Osteoblast (primary cell): Measurements from ENCODE around the gene CPED1. TPM values are rescaled to one million over a fixed set of nuclear protein-coding genes. Genes with fewer than 3 reads are reported as not detected.
"Not testable (repeated sequence)": the region's sequence is repeated elsewhere in the genome, so short reads cannot be mapped to it uniquely, and the experiment has no call there.

ENCODE experiments used
- DNase-seq: peaks from one replicate; pipeline ENCODE4 v3.0.0; 2011; ENCODE audit warnings: low spot score, mixed read lengths; ENCODE audit not compliant: insufficient read length; ENCODE audit errors: missing footprints
- H2AFZ ChIP-seq: 2 replicates; pipeline ENCODE4 v1.6.0; 2011; ENCODE audit warnings: mild to moderate bottlenecking, low read length
- H3K27ac ChIP-seq: 2 replicates; pipeline ENCODE4 v1.5.1; 2011; ENCODE audit warnings: mild to moderate bottlenecking, low read depth, low read length, moderate library complexity
- H3K27me3 ChIP-seq: 2 replicates; pipeline ENCODE4 v1.6.0; 2012; ENCODE audit warnings: mild to moderate bottlenecking, control low read depth, inconsistent platforms, low read length, moderate library complexity; ENCODE audit not compliant: insufficient read depth
- H3K36me3 ChIP-seq: 2 replicates; pipeline ENCODE4 v1.5.1; 2011; ENCODE audit warnings: mild to moderate bottlenecking, low read length, control low read depth, moderate library complexity; ENCODE audit not compliant: insufficient read depth
- H3K4me1 ChIP-seq: 2 replicates; pipeline ENCODE4 v1.5.1; 2011; ENCODE audit warnings: mild to moderate bottlenecking, low read length, control low read depth, moderate library complexity; ENCODE audit not compliant: insufficient read depth
- H3K4me2 ChIP-seq: 2 replicates; pipeline ENCODE4 v1.6.0; 2011; ENCODE audit warnings: mild to moderate bottlenecking, low read length; ENCODE audit not compliant: insufficient read depth
- H3K4me3 ChIP-seq: fragments of 200-600 bp; sonication (generic); 3 replicates; pipeline ENCODE4 v1.5.1; 2012; ENCODE audit warnings: mild to moderate bottlenecking, low read length, inconsistent platforms; ENCODE audit not compliant: insufficient read depth
- H3K79me2 ChIP-seq: 2 replicates; pipeline ENCODE4 v1.6.0; 2012; ENCODE audit warnings: mild to moderate bottlenecking, low read length, control low read depth, inconsistent platforms; ENCODE audit not compliant: insufficient read depth
- H3K9me3 ChIP-seq: 2 replicates; pipeline ENCODE4 v1.5.1; 2011; ENCODE audit warnings: low read depth, low read length, control low read depth
- H4K20me1 ChIP-seq: 2 replicates; pipeline ENCODE4 v1.6.0; 2012; ENCODE audit warnings: mild to moderate bottlenecking, low read length, control low read depth; ENCODE audit not compliant: insufficient read depth
- total RNA-seq: library from RNA; depleted of rRNA; stranded (reverse); fragments of >200 nt; gene quantifications from 2 replicates; pipeline ENCODE4 v1.2.3, GENCODE V29; 2012
- TF ChIP-seq, protein P1 (sequence below): IDR thresholded peaks from 2 replicates; pipeline ENCODE4 v1.5.1; 2011; ENCODE audit warnings: mild to moderate bottlenecking, low read depth, low read length, moderate library complexity; ENCODE audit errors: extremely low read depth

CPED1 gene
- total RNA-seq, 1 donor = 30.8 TPM

GRCh38 chr7:121285066-121285667 is 296.7 kb downstream of the CPED1 start:
- H3K4me1 ChIP-seq = peaks cover 25% of the 10 kb centered on the region
- no peak overlapping the region for H2AFZ ChIP-seq
- no peaks in the 10 kb centered on the region for H4K20me1 ChIP-seq
- no peaks in the 10 kb centered on the region for H3K9me3 ChIP-seq
- TF ChIP-seq, protein P1, sequence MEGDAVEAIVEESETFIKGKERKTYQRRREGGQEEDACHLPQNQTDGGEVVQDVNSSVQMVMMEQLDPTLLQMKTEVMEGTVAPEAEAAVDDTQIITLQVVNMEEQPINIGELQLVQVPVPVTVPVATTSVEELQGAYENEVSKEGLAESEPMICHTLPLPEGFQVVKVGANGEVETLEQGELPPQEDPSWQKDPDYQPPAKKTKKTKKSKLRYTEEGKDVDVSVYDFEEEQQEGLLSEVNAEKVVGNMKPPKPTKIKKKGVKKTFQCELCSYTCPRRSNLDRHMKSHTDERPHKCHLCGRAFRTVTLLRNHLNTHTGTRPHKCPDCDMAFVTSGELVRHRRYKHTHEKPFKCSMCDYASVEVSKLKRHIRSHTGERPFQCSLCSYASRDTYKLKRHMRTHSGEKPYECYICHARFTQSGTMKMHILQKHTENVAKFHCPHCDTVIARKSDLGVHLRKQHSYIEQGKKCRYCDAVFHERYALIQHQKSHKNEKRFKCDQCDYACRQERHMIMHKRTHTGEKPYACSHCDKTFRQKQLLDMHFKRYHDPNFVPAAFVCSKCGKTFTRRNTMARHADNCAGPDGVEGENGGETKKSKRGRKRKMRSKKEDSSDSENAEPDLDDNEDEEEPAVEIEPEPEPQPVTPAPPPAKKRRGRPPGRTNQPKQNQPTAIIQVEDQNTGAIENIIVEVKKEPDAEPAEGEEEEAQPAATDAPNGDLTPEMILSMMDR = no peak
- no peak overlapping the region for H3K27ac ChIP-seq
- H3K4me3 ChIP-seq = no peak overlapping the region
- no peaks in the 10 kb centered on the region for H3K27me3 ChIP-seq
- DNase-seq = no peak
- no peaks in the 10 kb centered on the region for H3K79me2 ChIP-seq
- no peaks in the 10 kb centered on the region for H3K36me3 ChIP-seq
- H3K4me2 ChIP-seq = no peak overlapping the region

GRCh38 chr7:121286186-121286585 is 297.7 kb downstream of the CPED1 start:
- DNase-seq = no peak
- Histone ChIP-seq H3K4me2 (no peak overlapping the region), H3K27ac (no peak overlapping the region), H2AFZ (no peak overlapping the region), H3K4me1 (peaks cover 15% of the 10 kb centered on the region), H3K4me3 (no peak overlapping the region), H3K36me3 (no peaks in the 10 kb centered on the region), H3K27me3 (no peaks in the 10 kb centered on the region), H4K20me1 (no peaks in the 10 kb centered on the region), H3K79me2 (no peaks in the 10 kb centered on the region), H3K9me3 (no peaks in the 10 kb centered on the region)
- TF ChIP-seq, protein P1 = no peak

DNA sequence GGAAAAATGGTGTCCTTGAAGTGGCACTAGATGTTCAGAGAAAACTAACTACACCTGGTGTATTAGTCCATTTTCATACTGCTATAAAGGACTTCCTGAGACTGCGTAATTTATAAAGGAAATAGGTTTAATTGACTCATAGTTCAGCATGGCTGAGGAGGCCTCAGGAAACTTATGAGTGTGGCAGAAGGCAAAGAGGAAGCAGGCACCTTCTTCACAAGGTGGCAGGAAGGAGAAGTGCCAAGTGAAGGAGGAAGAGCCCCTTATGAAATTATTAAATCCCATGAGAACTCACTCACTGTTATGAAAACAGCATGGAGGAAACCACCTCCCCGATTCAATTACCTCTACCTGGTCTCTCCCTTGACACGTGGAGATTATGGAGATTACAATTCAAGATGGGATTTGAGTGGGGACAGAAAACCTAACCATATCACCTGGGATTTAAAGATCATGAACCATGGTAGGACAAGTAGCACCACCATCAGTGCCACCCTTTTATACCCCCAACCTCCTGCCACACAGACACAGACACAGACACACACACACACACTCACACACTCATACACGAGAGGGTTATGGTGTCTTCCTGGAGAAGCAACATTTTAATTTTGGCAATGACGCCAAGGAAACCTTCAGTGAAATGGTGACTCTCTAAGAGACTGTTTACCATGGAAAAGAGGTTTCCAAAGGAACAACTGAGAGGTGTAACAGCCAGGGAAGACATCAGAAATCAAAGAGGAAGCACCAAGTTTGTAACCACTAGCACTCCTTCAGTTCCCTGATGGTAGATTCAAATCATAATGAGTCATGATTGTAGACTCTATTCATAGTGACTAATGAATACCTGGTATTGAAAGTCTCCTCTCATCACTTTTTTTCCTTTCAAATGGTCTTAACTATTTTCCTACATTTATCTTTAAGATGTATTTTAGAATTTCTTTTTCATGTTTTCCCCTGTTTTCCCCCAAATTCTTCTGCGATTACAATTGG is 298.5 kb downstream of the CPED1 start:
- no peaks in the 10 kb centered on the region for H3K9me3 ChIP-seq
- H3K27ac ChIP-seq = peak overlapping the region; percentile 42
- no peaks in the 10 kb centered on the region for H4K20me1 ChIP-seq
- H3K4me1 ChIP-seq = peaks cover 15% of the 10 kb centered on the region
- no peaks in the 10 kb centered on the region for H3K27me3 ChIP-seq
- H3K4me2 ChIP-seq = no peak overlapping the region
- no peaks in the 10 kb centered on the region for H3K36me3 ChIP-seq
- DNase-seq = no peak
- no peak overlapping the region for H2AFZ ChIP-seq
- H3K79me2 ChIP-seq = no peaks in the 10 kb centered on the region
- TF ChIP-seq, protein P1 = no peak
- no peak overlapping the region for H3K4me3 ChIP-seq

DNA sequence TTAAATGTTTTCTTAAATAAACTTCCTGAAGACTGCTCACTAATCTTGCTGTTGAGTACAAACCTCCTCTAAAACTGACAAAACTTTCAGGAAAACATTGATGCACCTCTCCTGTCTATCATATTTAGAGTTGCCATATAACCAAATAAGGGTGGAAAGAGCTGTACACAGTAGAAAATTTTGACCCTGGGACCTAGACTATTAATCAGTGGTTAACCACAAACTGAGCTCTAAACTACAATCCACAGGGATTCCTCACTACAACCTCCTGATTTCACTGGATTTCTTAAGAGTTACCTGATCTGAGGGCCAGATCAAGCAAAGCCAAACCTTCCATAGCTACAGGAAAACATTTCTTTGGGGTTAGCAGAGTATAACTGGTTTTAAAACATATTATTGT is 300.4 kb downstream of the CPED1 start:
- Histone ChIP-seq H3K4me3 (no peak overlapping the region), H3K27ac (no peak overlapping the region), H3K27me3 (no peaks in the 10 kb centered on the region), H4K20me1 (no peaks in the 10 kb centered on the region), H3K79me2 (no peaks in the 10 kb centered on the region), H3K36me3 (no peaks in the 10 kb centered on the region), H3K9me3 (no peaks in the 10 kb centered on the region), H3K4me1 (peaks cover 15% of the 10 kb centered on the region), H2AFZ (no peak overlapping the region), H3K4me2 (no peak overlapping the region)
- DNase-seq = peak; percentile 66
- TF ChIP-seq, protein P1 = no peak

GRCh38 chr7:121289930-121290329 is 301.4 kb downstream of the CPED1 start:
- H3K36me3 ChIP-seq, H3K4me2 ChIP-seq, H3K9me3 ChIP-seq, H3K4me3 ChIP-seq, DNase-seq, H4K20me1 ChIP-seq, H3K27ac ChIP-seq, H2AFZ ChIP-seq, H3K79me2 ChIP-seq, H3K27me3 ChIP-seq: not testable (repeated sequence)
- peaks cover 15% of the 10 kb centered on the region for H3K4me1 ChIP-seq
